A549 (cell line): Measurements from ENCODE around the gene ATP5F1E.

Source experiments
- CTCF ChIP-seq: fragments of >200 bp; sonication (Bioruptor Twin); formaldehyde crosslinking; IDR thresholded peaks from 3 replicates; pipeline ENCODE4 v1.5.1; 2016
- EP300 ChIP-seq, 2 experiments: fragments of >200 bp; sonication (Bioruptor Twin); formaldehyde crosslinking; IDR thresholded peaks; 2 replicates in 1 of 2; 3 replicates in 1 of 2; pipeline ENCODE4 v1.6.1; 2016 to 2017
- KDM1A ChIP-seq: fragments of 200-600 bp; sonication (generic); IDR thresholded peaks from 2 replicates; pipeline ENCODE4 v1.6.1; 2016; ENCODE audit warnings: low read depth, mild to moderate bottlenecking
- POLR2A ChIP-seq: IDR thresholded peaks from 2 replicates; pipeline ENCODE4 v1.6.1; 2012; ENCODE audit warnings: mild to moderate bottlenecking, low read length
- REST ChIP-seq: fragments of 200-600 bp; sonication (generic); IDR thresholded peaks from 2 replicates; pipeline ENCODE4 v1.6.1; 2016; ENCODE audit warnings: antibody characterized with exemption, mild to moderate bottlenecking, moderate library complexity

GRCh38 chr20:59015411-59015810 lies 16.7 kb downstream of the ATP5F1E start:
- TF ChIP-seq REST (no peak), CTCF (no peak), EP300 (IDR thresholded peaks at IDR 0.05) (no peak), POLR2A (no peak), KDM1A (no peak)
